AG04450 (cell line): ENCODE results near the gene CBR1. TPM values are rescaled to one million over a fixed set of nuclear protein-coding genes. Genes with fewer than 3 reads are reported as not detected.

ENCODE experiments used
- CTCF ChIA-PET: fragments of 300-600, 350-600 bp; formaldehyde crosslinking; extraction: SDS; loops from one replicate; lab custom pipeline; 2022; ENCODE audit warnings: antibody characterized with exemption, inconsistent platforms; lab: Charles Lee
- POLR2A ChIA-PET: fragments of 350-600 bp; formaldehyde crosslinking; extraction: SDS; loops from one replicate; lab custom pipeline; 2021; ENCODE audit warnings: antibody characterized with exemption, inconsistent platforms; lab: Yijun Ruan, JAX
- DNase-seq: peaks from one replicate; pipeline ENCODE4 v3.0.0-alpha.2; 2011; ENCODE audit warnings: low read depth, low spot score
- H3K27ac ChIP-seq: one replicate; pipeline ENCODE4 v1.5.1; 2012; ENCODE audit warnings: low read depth, low read length, control low read depth
- H3K27me3 ChIP-seq: one replicate; pipeline ENCODE4 v1.6.0; 2012; ENCODE audit warnings: low read length; ENCODE audit not compliant: control insufficient read depth, insufficient read depth
- H3K4me3 ChIP-seq: 2 replicates; pipeline ENCODE4 v1.5.1; 2011; ENCODE audit warnings: mild to moderate bottlenecking, low read depth, low read length, control low read depth
- H3K9me3 ChIP-seq: 2 replicates; pipeline ENCODE4 v1.5.1; 2012; ENCODE audit warnings: low read length; ENCODE audit not compliant: control insufficient read depth, insufficient read depth
- polyA plus RNA-seq: library from polyadenylated mRNA; depleted of rRNA; stranded (reverse); fragments of >200 nt; gene quantifications from 2 replicates; pipeline ENCODE4 v1.2.3, GENCODE V29; 2011
- TF ChIP-seq, protein P1 (sequence below): IDR thresholded peaks from 2 replicates; pipeline ENCODE4 v1.5.1; 2011; ENCODE audit warnings: low read depth, low read length, control low read depth, inconsistent platforms

Gene CBR1
- polyA plus RNA-seq, 1 experiment: 110 TPM

DNA sequence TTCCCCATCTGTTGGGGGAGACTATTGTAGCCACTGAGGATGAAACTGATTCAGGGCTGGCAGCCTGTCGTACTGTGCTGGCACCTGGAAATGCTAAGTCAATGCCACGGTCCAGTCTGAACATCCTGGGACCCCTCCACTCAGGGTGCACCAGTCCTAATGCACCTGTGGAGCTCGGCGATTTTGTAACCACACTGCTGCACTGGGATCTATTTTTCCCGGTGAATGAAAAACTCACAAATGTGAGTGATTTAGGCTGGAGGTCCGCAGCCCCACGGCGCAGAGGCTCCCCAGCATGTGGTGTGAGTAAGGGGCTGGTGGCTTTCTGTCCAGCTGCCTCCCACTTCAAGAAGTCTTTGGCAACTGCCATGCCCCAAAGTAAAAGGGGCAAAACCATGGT is 45.0 kb upstream of the CBR1 start:
- H3K27ac ChIP-seq: no peak overlapping the region
- ChIA-PET CTCF (interaction anchor here (0.9 kb wide), 1 partner anchor 184 kb away, joined by 3 read pairs; no protein-coding TSS in a partner anchor), POLR2A (no interaction called here)
- DNase-seq: no peak
- no peaks in the 10 kb centered on the region for H3K9me3 ChIP-seq
- TF ChIP-seq, protein P1, sequence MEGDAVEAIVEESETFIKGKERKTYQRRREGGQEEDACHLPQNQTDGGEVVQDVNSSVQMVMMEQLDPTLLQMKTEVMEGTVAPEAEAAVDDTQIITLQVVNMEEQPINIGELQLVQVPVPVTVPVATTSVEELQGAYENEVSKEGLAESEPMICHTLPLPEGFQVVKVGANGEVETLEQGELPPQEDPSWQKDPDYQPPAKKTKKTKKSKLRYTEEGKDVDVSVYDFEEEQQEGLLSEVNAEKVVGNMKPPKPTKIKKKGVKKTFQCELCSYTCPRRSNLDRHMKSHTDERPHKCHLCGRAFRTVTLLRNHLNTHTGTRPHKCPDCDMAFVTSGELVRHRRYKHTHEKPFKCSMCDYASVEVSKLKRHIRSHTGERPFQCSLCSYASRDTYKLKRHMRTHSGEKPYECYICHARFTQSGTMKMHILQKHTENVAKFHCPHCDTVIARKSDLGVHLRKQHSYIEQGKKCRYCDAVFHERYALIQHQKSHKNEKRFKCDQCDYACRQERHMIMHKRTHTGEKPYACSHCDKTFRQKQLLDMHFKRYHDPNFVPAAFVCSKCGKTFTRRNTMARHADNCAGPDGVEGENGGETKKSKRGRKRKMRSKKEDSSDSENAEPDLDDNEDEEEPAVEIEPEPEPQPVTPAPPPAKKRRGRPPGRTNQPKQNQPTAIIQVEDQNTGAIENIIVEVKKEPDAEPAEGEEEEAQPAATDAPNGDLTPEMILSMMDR: no peak
- H3K4me3 ChIP-seq: no peak overlapping the region
- H3K27me3 ChIP-seq: no peaks in the 10 kb centered on the region

DNA sequence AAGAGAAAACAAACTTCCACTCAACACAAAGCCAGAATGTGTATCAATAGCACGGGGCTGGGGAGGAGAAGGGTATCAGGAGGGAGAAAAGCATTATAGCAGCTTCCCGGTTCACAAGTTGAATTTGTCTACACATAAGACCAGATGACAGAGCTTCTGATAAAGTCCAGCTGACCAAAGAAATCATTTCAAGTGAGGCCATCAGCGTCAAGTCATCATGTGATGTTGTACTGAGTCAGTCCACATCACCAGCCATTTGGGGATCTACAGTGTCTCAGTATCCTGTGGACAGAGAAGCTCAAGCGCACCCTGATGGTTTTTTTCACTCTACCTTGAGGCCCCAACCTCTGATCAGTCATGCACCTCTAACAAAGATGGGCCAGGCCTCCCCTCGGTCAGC is 42.5 kb upstream of the CBR1 start:
- no peaks in the 10 kb centered on the region; the same call in 1 of the 2 replicates for H3K9me3 ChIP-seq
- peak; percentile 15 for DNase-seq

DNA sequence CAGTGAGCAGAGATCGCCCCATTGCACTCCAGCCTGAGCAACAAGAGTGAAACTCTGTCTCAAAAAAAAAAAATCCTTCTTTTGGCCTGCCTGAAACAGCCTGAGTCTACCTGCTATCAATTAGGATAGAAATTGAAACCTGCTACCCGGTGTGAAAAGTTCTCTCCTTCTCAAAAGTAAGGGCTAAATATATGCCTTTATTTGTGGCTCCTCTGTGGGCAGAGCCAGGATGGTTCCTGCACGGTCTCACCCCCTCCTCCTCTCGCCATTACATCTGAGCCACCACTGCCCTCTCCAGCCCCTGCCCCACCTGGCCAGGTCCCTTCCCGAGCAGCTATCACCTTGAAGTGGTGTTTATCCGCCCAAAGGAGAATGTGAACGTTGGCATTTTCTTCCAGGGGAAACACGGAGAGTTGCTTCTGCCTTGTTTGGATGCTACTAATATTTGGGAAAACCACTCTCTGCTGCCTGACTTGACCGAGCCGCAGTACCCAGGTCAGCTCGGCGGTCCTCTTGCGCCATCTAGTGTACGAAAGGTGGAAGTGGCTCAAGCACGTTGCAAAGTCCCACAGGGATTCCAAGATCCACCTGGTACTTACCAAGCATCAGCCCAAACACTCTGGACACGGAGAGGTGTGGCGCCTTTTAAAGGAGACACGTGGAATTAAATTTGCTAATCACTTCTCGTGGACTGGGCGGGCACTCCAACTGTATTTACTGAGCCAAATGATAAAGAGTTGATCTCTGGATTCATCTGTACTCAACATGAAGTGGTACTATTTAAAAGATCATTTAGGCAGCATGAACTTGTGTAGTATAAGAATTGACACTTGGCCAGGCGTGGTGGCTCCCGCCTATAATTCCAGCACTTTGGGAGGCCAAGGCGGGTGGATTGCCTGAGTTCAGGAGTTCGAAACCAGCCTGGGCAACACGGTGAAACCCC is 41.4 kb upstream of the CBR1 start:
- Histone ChIP-seq H3K4me3 (peak overlapping the region; percentile 7; the same call in 1 of the 2 replicates), H3K9me3 (no peaks in the 10 kb centered on the region; the same call in 1 of the 2 replicates), H3K27ac (no peak overlapping the region), H3K27me3 (no peaks in the 10 kb centered on the region)
- peak; percentile 52 for DNase-seq
- ChIA-PET CTCF (interaction anchor here (0.6 to 2.4 kb wide), 12 partner anchors 9 to 1283 kb away, joined by 3 to 10 read pairs (median 4); no protein-coding TSS in a partner anchor), POLR2A (interaction anchor here (0.9 kb wide), 1 partner anchor 97 kb away, joined by 3 read pairs; no protein-coding TSS in a partner anchor)
- TF ChIP-seq, protein P1: peak; percentile 97

More for the DNA sequence above, 42.5 kb upstream of the CBR1 start:
- CTCF ChIA-PET: interaction anchor here (0.7 to 2.4 kb wide), 7 partner anchors 10 to 1282 kb away, joined by 3 to 10 read pairs (median 5); no protein-coding TSS in a partner anchor
- Histone ChIP-seq H3K4me3 (no peak overlapping the region), H3K27ac (no peak overlapping the region), H3K27me3 (no peaks in the 10 kb centered on the region)
- TF ChIP-seq, protein P1: no peak
- POLR2A ChIA-PET: interaction anchor here (0.6 to 0.9 kb wide), 2 partner anchors 94 to 95 kb away, joined by 3 read pairs; no protein-coding TSS in a partner anchor

DNA sequence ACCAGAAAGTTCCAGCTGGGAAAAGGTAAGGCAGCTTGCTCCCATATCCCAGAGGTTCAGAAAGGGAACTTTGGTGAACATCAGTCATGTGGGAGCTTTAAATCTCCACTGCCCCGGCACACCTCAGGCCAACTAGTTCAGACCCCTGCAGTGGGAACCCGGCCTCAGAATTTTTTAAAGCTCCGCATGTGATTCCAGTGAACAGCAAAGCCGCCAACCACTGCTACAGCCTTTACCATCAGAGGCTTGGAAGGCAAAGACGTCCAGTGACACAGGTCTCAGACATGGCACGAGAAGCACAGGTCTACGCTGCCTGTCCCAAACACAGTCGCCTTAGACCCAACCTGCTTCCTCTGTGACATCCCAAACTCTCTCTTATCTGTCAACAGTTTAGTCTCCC is 40.5 kb upstream of the CBR1 start:
- DNase-seq: no peak
- TF ChIP-seq, protein P1: no peak
- POLR2A ChIA-PET: no interaction called here
- no peaks in the 10 kb centered on the region; the same call in 1 of the 2 replicates for H3K9me3 ChIP-seq
- H3K27me3 ChIP-seq: no peaks in the 10 kb centered on the region
- H3K4me3 ChIP-seq: no peak overlapping the region
- CTCF ChIA-PET: interaction anchor here (0.6 to 2.4 kb wide), 8 partner anchors 12 to 1284 kb away, joined by 3 to 10 read pairs (median 4); no protein-coding TSS in a partner anchor
- no peak overlapping the region for H3K27ac ChIP-seq
